ENCODE results near the gene DPT. TPM values are rescaled to one million over a fixed set of nuclear protein-coding genes. Genes with fewer than 3 reads are reported as not detected.
A peak's percentile ranks its signal among the peaks of the same experiment; 100 is the strongest.

Gene DPT
- total and polyA plus RNA-seq, 2 donors from 2014 or later = 2.6 to 4.8 TPM

GRCh38 chr1:168689726-168690602 is 39.0 kb downstream of the DPT start:
- Histone ChIP-seq H3K4me1 (ENCODE audit: control insufficient read depth in 2 of 3, insufficient read depth in 2 of 3, low read depth in 1 of 3, low read length in 3 of 3) (peaks cover 0 to 5% (median 4%) of the 10 kb centered on the region in 3 donors), H3K4me3 (ENCODE audit: low read length in 3 of 3) (no peak overlapping the region), H3K27me3 (ENCODE audit: control insufficient read depth, insufficient read depth, low read length) (no peaks in the 10 kb centered on the region), H3K36me3 (ENCODE audit: control insufficient read depth in 2 of 3, insufficient read depth in 3 of 3, low read length in 3 of 3) (no peaks in the 10 kb centered on the region), H3K9ac (ENCODE audit: low read length in 3 of 3) (no peak overlapping the region), H3K27ac (ENCODE audit: low read depth in 2 of 2, low read length in 2 of 2) (peak overlapping the region in 1 of 2 donors; percentile 2), H3K9me3 (ENCODE audit: control insufficient read depth in 2 of 3, insufficient read depth in 1 of 3, low read length in 3 of 3) (no peaks in the 10 kb centered on the region)
- FAIRE-seq = no peak
- DNase-seq = no peak
- TF ChIP-seq, protein P1, sequence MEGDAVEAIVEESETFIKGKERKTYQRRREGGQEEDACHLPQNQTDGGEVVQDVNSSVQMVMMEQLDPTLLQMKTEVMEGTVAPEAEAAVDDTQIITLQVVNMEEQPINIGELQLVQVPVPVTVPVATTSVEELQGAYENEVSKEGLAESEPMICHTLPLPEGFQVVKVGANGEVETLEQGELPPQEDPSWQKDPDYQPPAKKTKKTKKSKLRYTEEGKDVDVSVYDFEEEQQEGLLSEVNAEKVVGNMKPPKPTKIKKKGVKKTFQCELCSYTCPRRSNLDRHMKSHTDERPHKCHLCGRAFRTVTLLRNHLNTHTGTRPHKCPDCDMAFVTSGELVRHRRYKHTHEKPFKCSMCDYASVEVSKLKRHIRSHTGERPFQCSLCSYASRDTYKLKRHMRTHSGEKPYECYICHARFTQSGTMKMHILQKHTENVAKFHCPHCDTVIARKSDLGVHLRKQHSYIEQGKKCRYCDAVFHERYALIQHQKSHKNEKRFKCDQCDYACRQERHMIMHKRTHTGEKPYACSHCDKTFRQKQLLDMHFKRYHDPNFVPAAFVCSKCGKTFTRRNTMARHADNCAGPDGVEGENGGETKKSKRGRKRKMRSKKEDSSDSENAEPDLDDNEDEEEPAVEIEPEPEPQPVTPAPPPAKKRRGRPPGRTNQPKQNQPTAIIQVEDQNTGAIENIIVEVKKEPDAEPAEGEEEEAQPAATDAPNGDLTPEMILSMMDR (IDR thresholded peaks at IDR 0.05; ENCODE audit: borderline replicate concordance, extremely low read depth, insufficient read depth) = no peak
- intact Hi-C loops (cut with DNase I) = no loop called here

GRCh38 chr1:168689327-168689657 is 39.7 kb downstream of the DPT start:
- intact Hi-C loops (cut with DNase I) = no loop called here
- TF ChIP-seq, protein P1 (IDR thresholded peaks at IDR 0.05; ENCODE audit: borderline replicate concordance, extremely low read depth, insufficient read depth) = no peak
- peaks cover 0 to 5% (median 4%) of the 10 kb centered on the region in 3 donors for H3K4me1 ChIP-seq (ENCODE audit: control insufficient read depth in 2 of 3, insufficient read depth in 2 of 3, low read depth in 1 of 3, low read length in 3 of 3)
- H3K9ac ChIP-seq (ENCODE audit: low read length in 3 of 3) = no peak overlapping the region
- H3K4me3 ChIP-seq (ENCODE audit: low read length in 3 of 3) = no peak overlapping the region
- no peak for DNase-seq
- no peaks in the 10 kb centered on the region for H3K36me3 ChIP-seq (ENCODE audit: control insufficient read depth in 2 of 3, insufficient read depth in 3 of 3, low read length in 3 of 3)
- H3K27ac ChIP-seq (ENCODE audit: low read depth in 2 of 2, low read length in 2 of 2) = no peak overlapping the region
- no peak for FAIRE-seq
- H3K9me3 ChIP-seq (ENCODE audit: control insufficient read depth in 2 of 3, insufficient read depth in 1 of 3, low read length in 3 of 3) = no peaks in the 10 kb centered on the region
- H3K27me3 ChIP-seq (ENCODE audit: control insufficient read depth, insufficient read depth, low read length) = no peaks in the 10 kb centered on the region

DNA sequence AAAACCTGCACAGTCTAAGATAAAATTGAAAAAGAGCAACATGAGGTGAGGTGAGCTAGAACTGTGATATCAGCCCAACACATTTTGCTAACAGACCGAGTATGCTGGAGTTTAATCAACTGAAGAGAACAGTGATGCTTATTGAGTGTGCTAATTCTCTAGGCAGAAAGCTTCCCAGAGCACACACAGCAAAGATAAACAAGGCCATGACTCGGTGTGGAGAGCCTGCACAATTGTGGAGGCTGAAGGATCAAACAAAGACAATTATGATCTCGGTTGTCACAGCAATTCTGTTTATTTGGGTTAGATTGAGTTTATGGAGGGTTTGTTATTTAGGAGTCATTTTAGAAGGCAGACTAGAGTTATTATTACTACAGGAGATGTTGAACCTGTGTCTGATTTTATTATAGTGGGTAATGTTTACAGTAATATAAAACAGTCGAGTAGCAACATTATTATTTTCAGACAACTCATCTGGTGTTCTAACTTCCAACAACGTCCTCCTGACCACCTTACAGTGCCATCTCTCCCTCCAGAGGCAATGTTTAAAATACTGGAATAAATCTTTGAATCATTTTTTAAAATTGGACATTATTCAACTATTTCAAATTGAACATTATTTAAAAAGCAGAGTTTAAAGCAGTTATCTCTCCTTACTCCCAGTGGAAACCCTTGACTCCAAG is 40.2 kb downstream of the DPT start:
- TF ChIP-seq, protein P1 (IDR thresholded peaks at IDR 0.05; ENCODE audit: borderline replicate concordance, extremely low read depth, insufficient read depth) = no peak
- Histone ChIP-seq H3K27ac (ENCODE audit: low read depth in 2 of 2, low read length in 2 of 2) (no peak overlapping the region), H3K9ac (ENCODE audit: low read length in 3 of 3) (no peak overlapping the region), H3K4me3 (ENCODE audit: low read length in 3 of 3) (no peak overlapping the region), H3K36me3 (ENCODE audit: control insufficient read depth in 2 of 3, insufficient read depth in 3 of 3, low read length in 3 of 3) (no peaks in the 10 kb centered on the region), H3K27me3 (ENCODE audit: control insufficient read depth, insufficient read depth, low read length) (no peaks in the 10 kb centered on the region), H3K9me3 (ENCODE audit: control insufficient read depth in 2 of 3, insufficient read depth in 1 of 3, low read length in 3 of 3) (no peaks in the 10 kb centered on the region), H3K4me1 (ENCODE audit: control insufficient read depth in 2 of 3, insufficient read depth in 2 of 3, low read depth in 1 of 3, low read length in 3 of 3) (peaks cover 0 to 5% (median 4%) of the 10 kb centered on the region in 3 donors)
- DNase-seq (peak in 1 of 5 donors; percentile 37), FAIRE-seq (no peak)
- intact Hi-C loops (cut with DNase I) = no loop called here

Measured in kidney (tissue), 14 donors.